ENCODE data around the gene TMEM106C. TPM values are rescaled to one million over a fixed set of nuclear protein-coding genes. Genes with fewer than 3 reads are reported as not detected.

The TMEM106C gene
- total and polyA plus RNA-seq, 10 of the 15 experiments (the other 5 are each of a cell fraction or from before 2014, with no cell fraction given): 90.2 to 280 (median 161) TPM

DNA sequence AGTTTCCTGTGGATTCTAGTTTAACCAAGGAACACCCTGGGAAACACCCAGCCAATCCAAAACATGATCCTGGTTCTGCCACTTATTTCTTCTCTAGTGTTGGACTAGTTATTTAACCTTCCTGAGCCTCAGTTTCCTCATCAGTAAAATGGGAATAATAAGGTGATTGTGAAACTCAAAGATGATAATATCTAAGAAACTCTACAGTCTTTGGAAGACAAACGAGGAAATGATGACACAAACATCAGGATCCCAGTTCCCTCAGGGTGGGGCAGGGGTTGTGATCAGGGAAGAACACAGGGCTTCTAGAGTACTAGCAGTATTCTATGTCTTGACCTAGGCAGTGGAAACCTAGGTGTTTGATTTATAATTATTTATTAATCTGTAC lies 18.1 kb upstream of the TMEM106C start:
- in situ Hi-C loops (cut with MboI) (no loop called here), intact Hi-C loops (cut with micrococcal nuclease; ENCODE audit: unreplicated experiment) (loop anchor here (5.0 kb wide), 1 partner anchor 43 kb away; the partner anchor contains the start of gene VDR)
- no peak for ATAC-seq
- Histone ChIP-seq H3K27me3 (replicated peaks in 1 of 2; ENCODE audit: control insufficient read depth in 2 of 2, insufficient read depth in 2 of 2, low read length in 1 of 2) (no peaks in the 10 kb centered on the region; a peak in 2 of 4 replicates), H4K20me1 (ENCODE audit: control insufficient read depth, insufficient read depth) (no peaks in the 10 kb centered on the region), H3K79me2 (ENCODE audit: control insufficient read depth, insufficient read depth, low read length) (no peaks in the 10 kb centered on the region), H3K36me3 (ENCODE audit: control insufficient read depth in 2 of 2, insufficient read depth in 2 of 2, low read length in 1 of 2) (no peaks in the 10 kb centered on the region), H3K9ac (ENCODE audit: control insufficient read depth, insufficient read depth, low read length) (no peak overlapping the region), H2AFZ (ENCODE audit: control insufficient read depth, low read depth, low read length) (no peak overlapping the region), H3K4me1 (ENCODE audit: control insufficient read depth, insufficient read depth, low read length) (no peaks in the 10 kb centered on the region), H3K4me3 (no peak overlapping the region), H3K9me3 (replicated peaks; ENCODE audit: control insufficient read depth, insufficient read depth, low read length) (no peaks in the 10 kb centered on the region), H3K27ac (ENCODE audit: control insufficient read depth, insufficient read depth) (no peak overlapping the region), H3K4me2 (ENCODE audit: control insufficient read depth, insufficient read depth) (no peak overlapping the region)
- ChIA-PET RAD21 (ENCODE audit: unreplicated experiment) (no interaction called here), SMC1A (ENCODE audit: uncharacterized antibody, unreplicated experiment) (no interaction called here), POLR2A (no interaction called here), CTCF (interaction anchor here (1.6 to 2.3 kb wide), 2 partner anchors 18 to 107 kb away, joined by 5 to 12 read pairs; partner anchors contain the start of gene TMEM106C)
- TF ChIP-seq DPF2 (IDR thresholded peaks at IDR 0.05) (no peak), SMC3 (IDR thresholded peaks at IDR 0.05; ENCODE audit: borderline replicate concordance, low read length) (no peak), IRF4 (IDR thresholded peaks at IDR 0.05; ENCODE audit: low read depth, low read length) (no peak), ASH2L (IDR thresholded peaks at IDR 0.05; ENCODE audit: borderline replicate concordance, low read depth) (no peak)
- TF ChIP-seq, protein P1, sequence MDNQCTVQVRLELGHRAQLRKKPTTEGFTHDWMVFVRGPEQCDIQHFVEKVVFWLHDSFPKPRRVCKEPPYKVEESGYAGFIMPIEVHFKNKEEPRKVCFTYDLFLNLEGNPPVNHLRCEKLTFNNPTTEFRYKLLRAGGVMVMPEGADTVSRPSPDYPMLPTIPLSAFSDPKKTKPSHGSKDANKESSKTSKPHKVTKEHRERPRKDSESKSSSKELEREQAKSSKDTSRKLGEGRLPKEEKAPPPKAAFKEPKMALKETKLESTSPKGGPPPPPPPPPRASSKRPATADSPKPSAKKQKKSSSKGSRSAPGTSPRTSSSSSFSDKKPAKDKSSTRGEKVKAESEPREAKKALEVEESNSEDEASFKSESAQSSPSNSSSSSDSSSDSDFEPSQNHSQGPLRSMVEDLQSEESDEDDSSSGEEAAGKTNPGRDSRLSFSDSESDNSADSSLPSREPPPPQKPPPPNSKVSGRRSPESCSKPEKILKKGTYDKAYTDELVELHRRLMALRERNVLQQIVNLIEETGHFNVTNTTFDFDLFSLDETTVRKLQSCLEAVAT (IDR thresholded peaks at IDR 0.05): no peak
- TF ChIP-seq, protein P2, sequence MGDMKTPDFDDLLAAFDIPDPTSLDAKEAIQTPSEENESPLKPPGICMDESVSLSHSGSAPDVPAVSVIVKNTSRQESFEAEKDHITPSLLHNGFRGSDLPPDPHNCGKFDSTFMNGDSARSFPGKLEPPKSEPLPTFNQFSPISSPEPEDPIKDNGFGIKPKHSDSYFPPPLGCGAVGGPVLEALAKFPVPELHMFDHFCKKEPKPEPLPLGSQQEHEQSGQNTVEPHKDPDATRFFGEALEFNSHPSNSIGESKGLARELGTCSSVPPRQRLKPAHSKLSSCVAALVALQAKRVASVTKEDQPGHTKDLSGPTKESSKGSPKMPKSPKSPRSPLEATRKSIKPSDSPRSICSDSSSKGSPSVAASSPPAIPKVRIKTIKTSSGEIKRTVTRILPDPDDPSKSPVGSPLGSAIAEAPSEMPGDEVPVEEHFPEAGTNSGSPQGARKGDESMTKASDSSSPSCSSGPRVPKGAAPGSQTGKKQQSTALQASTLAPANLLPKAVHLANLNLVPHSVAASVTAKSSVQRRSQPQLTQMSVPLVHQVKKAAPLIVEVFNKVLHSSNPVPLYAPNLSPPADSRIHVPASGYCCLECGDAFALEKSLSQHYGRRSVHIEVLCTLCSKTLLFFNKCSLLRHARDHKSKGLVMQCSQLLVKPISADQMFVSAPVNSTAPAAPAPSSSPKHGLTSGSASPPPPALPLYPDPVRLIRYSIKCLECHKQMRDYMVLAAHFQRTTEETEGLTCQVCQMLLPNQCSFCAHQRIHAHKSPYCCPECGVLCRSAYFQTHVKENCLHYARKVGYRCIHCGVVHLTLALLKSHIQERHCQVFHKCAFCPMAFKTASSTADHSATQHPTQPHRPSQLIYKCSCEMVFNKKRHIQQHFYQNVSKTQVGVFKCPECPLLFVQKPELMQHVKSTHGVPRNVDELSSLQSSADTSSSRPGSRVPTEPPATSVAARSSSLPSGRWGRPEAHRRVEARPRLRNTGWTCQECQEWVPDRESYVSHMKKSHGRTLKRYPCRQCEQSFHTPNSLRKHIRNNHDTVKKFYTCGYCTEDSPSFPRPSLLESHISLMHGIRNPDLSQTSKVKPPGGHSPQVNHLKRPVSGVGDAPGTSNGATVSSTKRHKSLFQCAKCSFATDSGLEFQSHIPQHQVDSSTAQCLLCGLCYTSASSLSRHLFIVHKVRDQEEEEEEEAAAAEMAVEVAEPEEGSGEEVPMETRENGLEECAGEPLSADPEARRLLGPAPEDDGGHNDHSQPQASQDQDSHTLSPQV (IDR thresholded peaks at IDR 0.05): no peak
- no peak for FAIRE-seq
- no TSS peak for BruUV-seq (replicated peaks)
- WGBS (ENCODE audit: insufficient coverage, insufficient replicate concordance, low lambda C conversion rate, missing lambda C conversion rate): 0% methylated on average over 1 of the region's 1 CpG
- DNase-seq (ENCODE audit: low read depth, low spot score): no peak

Measured in GM12878 (cell line).